Natural killer cell (primary cell): Measurements from ENCODE around the gene ZXDC. TPM values are rescaled to one million over a fixed set of nuclear protein-coding genes. Genes with fewer than 3 reads are reported as not detected.

ENCODE experiments used
- ATAC-seq, 3 donors: fragments of 150-1000 bp in 2 of 3; fragments of 200-7000 bp in 1 of 3; cut with Tn5 transposase; 1 replicate in 1 of 3; 2 replicates in 2 of 3; pipeline ENCODE4 v1.10.0; 2021; ENCODE audit warnings: mild to moderate bottlenecking in 2 of 3, moderate library complexity in 2 of 3
- DNase-seq, 2 donors: peaks; one replicate each; pipeline versions ENCODE4 v3.0.0 to v3.0.0-alpha.2; 2013 to 2021; ENCODE audit warnings: mixed read lengths in 1 of 2
- H3K27ac ChIP-seq: one replicate; pipeline ENCODE4 v1.5.1; 2013; ENCODE audit warnings: mild to moderate bottlenecking, low read length
- H3K27me3 ChIP-seq: one replicate; pipeline ENCODE4 v1.6.1; 2013; ENCODE audit warnings: low read length; ENCODE audit not compliant: control insufficient read depth, insufficient read depth
- H3K36me3 ChIP-seq: one replicate; pipeline ENCODE4 v1.6.1; 2013; ENCODE audit warnings: low read length; ENCODE audit not compliant: control insufficient read depth, insufficient read depth
- H3K4me1 ChIP-seq: one replicate; pipeline ENCODE4 v1.6.1; 2013; ENCODE audit warnings: low read length; ENCODE audit not compliant: control insufficient read depth, insufficient read depth
- H3K4me3 ChIP-seq: one replicate; pipeline ENCODE4 v1.5.1; 2013; ENCODE audit warnings: low read length
- H3K9me3 ChIP-seq: one replicate; pipeline ENCODE4 v1.6.1; 2013; ENCODE audit warnings: low read length; ENCODE audit not compliant: control insufficient read depth, insufficient read depth
- H3K27ac Mint-ChIP-seq, 2 donors: one replicate each; pipeline ENCODE4 v1.8.0; 2022; ENCODE audit warnings: mild to moderate bottlenecking in 2 of 2, mixed read lengths in 2 of 2, moderate library complexity in 1 of 2
- H3K27me3 Mint-ChIP-seq, 2 donors: one replicate each; pipeline ENCODE4 v1.8.0; 2022; ENCODE audit warnings: low read depth in 2 of 2, mixed read lengths in 2 of 2
- H3K36me3 Mint-ChIP-seq: one replicate; pipeline ENCODE4 v1.8.0; 2022; ENCODE audit warnings: mixed read lengths
- H3K4me1 Mint-ChIP-seq, 2 donors: one replicate each; pipeline ENCODE4 v1.8.0; 2022; ENCODE audit warnings: mixed read lengths in 2 of 2
- H3K4me3 Mint-ChIP-seq: one replicate; pipeline ENCODE4 v1.8.0; 2022; ENCODE audit warnings: mild to moderate bottlenecking, moderate library complexity, mixed read lengths
- H3K9me3 Mint-ChIP-seq, 2 donors: one replicate each; pipeline ENCODE4 v1.8.0; 2022; ENCODE audit warnings: mixed read lengths in 2 of 2
- WGBS: methylation state at CpG from one replicate; pipeline ENCODE4 v1.1.7; 2013; ENCODE audit warnings: missing lambda C conversion rate; ENCODE audit not compliant: insufficient coverage; 5-methylcytosine and 5-hydroxymethylcytosine counted together
- intact Hi-C: fragments of 100-400 bp; cut with micrococcal nuclease; formaldehyde crosslinking; loops from one replicate; pipeline ENCODE4 v1.14.2; 2022
- total RNA-seq, 4 donors: library from RNA; stranded (reverse); fragments of 120-200 nt in 1 of 4; gene quantifications; one replicate each; pipeline versions ENCODE4 v1.2.3 to v1.2.4, GENCODE V29; 2013 to 2022
- TF ChIP-seq, protein P1 (sequence below): fragments of 200-600 bp; IDR thresholded peaks from one replicate; pipeline ENCODE4 v1.8.0; 2022; ENCODE audit warnings: antibody characterized with exemption

Gene ZXDC
- total RNA-seq, 3 donors from 2014 or later (not counting 1 experiment from before 2014, with no cell fraction given), result 56.1 to 70.2 (median 68.4) TPM

DNA sequence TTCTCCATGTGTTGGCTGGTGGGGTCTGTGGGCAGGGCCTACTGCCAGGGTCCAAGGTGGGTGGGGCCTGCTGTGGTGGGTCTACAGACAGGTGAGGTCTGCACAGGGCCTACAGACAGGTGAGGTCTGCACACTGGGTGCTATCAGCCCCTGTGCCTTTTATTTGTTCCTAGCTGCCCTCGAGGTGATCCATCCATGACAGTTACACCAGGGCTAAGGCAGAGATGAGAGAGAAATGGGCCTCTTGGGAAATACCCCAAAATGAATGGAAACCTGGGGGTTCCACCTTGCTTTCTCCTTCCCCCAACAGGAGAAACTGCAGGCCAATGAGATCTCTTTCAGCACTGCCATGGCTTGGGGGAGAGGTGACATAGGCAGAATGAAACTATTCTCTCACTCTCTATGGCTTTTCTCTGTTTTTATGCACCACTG, 44.6 kb downstream of the ZXDC start:
- ATAC-seq (no peak), DNase-seq (no peak)
- Mint-ChIP-seq H3K9me3 (peaks cover 0 to 2% of the 10 kb centered on the region in 2 donors), H3K36me3 (no peaks in the 10 kb centered on the region), H3K27me3 (no peaks in the 10 kb centered on the region), H3K4me3 (no peak overlapping the region), H3K4me1 (no peaks in the 10 kb centered on the region), H3K27ac (no peak overlapping the region)
- TF ChIP-seq, protein P1, sequence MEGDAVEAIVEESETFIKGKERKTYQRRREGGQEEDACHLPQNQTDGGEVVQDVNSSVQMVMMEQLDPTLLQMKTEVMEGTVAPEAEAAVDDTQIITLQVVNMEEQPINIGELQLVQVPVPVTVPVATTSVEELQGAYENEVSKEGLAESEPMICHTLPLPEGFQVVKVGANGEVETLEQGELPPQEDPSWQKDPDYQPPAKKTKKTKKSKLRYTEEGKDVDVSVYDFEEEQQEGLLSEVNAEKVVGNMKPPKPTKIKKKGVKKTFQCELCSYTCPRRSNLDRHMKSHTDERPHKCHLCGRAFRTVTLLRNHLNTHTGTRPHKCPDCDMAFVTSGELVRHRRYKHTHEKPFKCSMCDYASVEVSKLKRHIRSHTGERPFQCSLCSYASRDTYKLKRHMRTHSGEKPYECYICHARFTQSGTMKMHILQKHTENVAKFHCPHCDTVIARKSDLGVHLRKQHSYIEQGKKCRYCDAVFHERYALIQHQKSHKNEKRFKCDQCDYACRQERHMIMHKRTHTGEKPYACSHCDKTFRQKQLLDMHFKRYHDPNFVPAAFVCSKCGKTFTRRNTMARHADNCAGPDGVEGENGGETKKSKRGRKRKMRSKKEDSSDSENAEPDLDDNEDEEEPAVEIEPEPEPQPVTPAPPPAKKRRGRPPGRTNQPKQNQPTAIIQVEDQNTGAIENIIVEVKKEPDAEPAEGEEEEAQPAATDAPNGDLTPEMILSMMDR, result no peak
- Histone ChIP-seq H3K9me3 (peaks cover 2% of the 10 kb centered on the region), H3K4me1 (no peaks in the 10 kb centered on the region), H3K4me3 (no peak overlapping the region), H3K27me3 (no peaks in the 10 kb centered on the region), H3K27ac (no peak overlapping the region), H3K36me3 (peaks cover 3% of the 10 kb centered on the region)
- WGBS, result 79% methylated on average over 1 of the region's 1 CpG
- intact Hi-C loops, result no loop called here

DNA sequence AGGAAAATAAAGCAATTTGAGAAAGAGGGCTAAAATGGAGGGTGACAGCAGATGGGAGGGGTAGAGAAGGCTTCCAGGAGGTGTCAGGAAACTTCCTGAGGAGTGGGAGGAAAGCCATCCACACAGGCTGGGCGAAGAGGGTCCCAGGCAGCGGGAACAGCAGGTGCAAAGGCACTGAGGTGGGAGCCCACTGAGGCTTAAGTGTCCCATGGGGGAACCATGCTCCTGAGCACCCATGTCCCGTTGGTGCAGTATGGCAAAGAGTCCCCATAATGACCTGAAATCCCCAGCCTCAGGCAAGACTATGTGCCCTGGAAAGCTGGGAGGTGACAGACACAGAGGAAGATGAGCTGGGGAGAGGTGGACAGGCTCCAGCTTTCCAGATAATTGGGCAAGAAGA, 50.9 kb downstream of the ZXDC start:
- Mint-ChIP-seq H3K4me3 (no peak overlapping the region), H3K36me3 (peaks cover 7% of the 10 kb centered on the region), H3K27me3 (no peaks in the 10 kb centered on the region), H3K9me3 (peaks cover 3 to 4% of the 10 kb centered on the region in 2 donors), H3K27ac (no peak overlapping the region), H3K4me1 (peaks cover 0 to 5% of the 10 kb centered on the region in 2 donors)
- H3K27ac ChIP-seq, result no peak overlapping the region
- intact Hi-C loops, result no loop called here
- H3K9me3 ChIP-seq, result peaks cover 4% of the 10 kb centered on the region
- TF ChIP-seq, protein P1, result no peak
- DNase-seq (no peak), ATAC-seq (no peak)
- no peaks in the 10 kb centered on the region for H3K36me3 ChIP-seq
- H3K4me1 ChIP-seq, result no peaks in the 10 kb centered on the region
- H3K4me3 ChIP-seq, result no peak overlapping the region
- WGBS, result 98% methylated on average over 3 of the region's 3 CpGs
- no peaks in the 10 kb centered on the region for H3K27me3 ChIP-seq

DNA sequence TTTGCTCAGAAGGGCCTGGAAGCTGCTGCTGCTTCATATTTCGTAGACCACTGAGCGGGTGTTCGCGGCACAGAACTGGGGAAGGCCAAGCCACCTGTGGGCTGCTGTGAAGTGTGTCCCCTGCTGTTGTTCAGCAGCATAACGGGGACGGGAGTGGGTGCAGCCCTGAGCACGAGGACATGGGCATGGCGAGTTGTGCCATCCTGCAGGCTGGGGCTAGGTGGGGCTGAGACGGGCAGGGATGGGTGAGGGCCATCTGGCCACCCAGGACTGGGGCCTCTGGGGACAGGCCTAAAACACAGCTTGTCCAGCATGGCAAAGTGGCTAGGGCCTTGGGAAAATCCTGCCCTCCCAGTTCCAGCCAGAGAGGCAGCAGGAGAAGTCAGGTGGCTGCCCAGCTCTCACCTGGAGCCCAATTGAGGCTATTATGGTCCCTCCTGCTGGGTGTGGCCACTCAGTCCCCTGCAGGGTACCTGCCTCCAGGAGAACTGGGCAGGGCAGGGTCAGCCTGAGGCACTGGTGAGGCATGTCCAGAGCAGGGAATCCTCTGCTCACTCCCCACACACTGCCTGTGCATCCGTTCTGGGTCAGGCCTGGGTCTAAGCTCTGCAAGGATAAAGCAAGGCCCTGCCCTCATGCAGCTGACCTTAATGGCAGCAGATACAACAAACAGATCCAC, 51.5 kb downstream of the ZXDC start:
- TF ChIP-seq, protein P1, result no peak
- Mint-ChIP-seq H3K4me3 (no peak overlapping the region), H3K4me1 (peaks cover 0 to 5% of the 10 kb centered on the region in 2 donors), H3K36me3 (peaks cover 7% of the 10 kb centered on the region), H3K27me3 (no peaks in the 10 kb centered on the region), H3K9me3 (peaks cover 3 to 4% of the 10 kb centered on the region in 2 donors), H3K27ac (no peak overlapping the region)
- WGBS, result 96% methylated on average over 10 of the region's 10 CpGs
- Histone ChIP-seq H3K27ac (no peak overlapping the region), H3K4me3 (no peak overlapping the region), H3K9me3 (peaks cover 4% of the 10 kb centered on the region), H3K36me3 (no peaks in the 10 kb centered on the region), H3K27me3 (no peaks in the 10 kb centered on the region), H3K4me1 (no peaks in the 10 kb centered on the region)
- DNase-seq (no peak), ATAC-seq (no peak)
- intact Hi-C loops, result no loop called here
